UCSD-AML1 (cell line): ENCODE measurements around the gene SGPP2.

Experiments used
- DNase-seq: peaks from one replicate; lab custom pipeline; 2025; ENCODE audit not compliant: unreplicated experiment; lab: John Stamatoyannopoulos, UW

SGPP2 gene

DNA sequence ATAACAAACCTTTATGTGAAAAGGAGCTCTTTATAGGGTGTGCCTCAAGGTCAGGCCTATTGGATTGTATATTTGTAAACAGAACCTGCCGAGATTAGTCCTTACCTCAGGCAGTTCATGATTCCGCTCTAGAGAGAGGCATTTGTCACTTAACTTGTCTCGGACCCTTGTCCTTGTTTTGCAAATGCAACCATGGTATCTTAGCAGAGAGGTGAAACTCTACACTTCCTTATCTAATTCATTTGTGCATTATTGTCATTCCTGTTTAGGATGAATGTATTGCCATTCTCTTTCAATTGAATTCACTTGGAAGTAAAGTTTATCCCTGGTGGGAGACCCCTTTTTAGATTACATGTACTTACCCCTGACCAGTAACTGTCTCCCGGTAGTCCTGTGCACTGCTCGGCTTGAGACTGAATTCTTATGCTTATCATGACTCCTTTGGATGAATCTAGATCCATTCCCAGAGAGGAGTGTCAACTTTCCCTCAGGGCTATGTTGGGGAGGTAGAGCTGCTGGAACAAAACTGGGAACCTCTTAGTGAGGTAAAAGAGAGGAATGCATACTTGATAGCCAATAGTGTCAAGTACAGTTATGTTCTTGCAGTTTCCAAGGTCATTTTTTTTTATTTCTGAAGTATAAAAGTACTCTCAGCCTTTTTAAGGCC is 46.6 kb downstream of the SGPP2 start:
- DNase-seq, result no peak

DNA sequence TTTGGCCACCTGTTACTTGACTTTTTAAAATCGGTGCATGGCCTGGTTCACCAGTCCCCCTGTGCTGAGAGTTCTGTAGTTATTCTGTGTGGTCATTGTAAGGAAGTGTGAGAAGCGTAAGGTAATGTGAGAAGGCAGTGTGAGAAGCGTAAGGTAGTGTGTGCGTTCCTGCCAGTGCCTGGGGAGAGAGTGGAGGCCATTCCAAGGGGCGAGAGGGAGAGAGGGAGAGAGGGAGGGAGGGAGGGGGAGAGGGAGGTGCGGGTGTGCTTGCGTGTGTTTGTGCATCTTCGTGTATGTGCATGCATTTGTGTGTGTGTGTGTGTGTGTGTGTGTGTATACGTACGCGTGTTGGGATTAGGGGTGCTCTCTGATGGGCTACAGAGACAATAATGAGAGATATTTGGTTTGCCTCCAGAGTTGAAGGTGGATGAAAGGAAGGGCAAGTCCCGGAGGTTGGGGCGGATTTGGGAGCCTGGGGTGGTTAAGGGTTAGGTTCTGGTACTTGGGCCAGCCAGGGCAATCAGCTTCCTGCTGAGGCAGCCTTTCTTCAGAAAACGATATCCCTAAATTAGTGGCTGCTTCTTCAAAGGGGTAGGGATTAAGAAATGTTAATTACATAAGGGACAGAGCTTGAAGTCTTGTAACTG is 53.7 kb downstream of the SGPP2 start:
- no peak for DNase-seq

DNA sequence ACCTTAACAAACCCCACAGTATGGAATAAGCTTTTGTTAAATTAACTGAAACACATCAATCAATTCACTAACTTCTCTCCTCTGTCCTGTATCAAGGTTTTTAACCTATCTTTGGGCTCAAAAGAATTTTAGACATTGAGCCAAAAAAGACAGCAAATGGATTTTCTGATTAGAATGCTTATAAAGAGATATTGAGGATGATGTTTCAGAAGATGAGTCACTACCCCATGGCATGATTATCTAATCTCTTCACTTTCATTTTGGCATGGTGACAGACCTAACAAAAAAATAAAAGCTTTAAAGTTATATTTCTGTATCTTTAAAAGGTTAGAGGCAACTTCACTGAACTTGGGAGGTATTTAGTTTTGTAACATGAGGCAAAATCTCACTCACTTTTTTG is 55.5 kb downstream of the SGPP2 start:
- DNase-seq, result no peak

DNA sequence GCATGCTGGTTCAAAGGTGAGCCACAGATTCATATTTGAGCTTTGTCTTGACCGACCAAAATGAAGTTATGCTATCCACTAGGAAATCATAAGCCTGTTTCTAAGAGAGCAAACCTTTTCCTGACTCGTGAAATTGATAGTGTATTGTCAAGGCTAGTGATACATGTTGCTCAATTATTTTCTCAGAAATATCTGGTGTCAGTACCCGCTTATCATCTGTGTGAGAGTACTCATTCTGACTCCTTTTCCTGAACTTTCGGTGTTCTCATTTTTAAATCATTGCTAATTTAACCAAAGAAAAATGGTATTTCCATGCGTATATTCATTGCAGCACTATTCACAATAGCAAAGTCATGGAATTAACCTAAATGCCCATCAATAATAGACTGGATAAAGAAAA is 56.2 kb downstream of the SGPP2 start:
- no peak for DNase-seq

DNA sequence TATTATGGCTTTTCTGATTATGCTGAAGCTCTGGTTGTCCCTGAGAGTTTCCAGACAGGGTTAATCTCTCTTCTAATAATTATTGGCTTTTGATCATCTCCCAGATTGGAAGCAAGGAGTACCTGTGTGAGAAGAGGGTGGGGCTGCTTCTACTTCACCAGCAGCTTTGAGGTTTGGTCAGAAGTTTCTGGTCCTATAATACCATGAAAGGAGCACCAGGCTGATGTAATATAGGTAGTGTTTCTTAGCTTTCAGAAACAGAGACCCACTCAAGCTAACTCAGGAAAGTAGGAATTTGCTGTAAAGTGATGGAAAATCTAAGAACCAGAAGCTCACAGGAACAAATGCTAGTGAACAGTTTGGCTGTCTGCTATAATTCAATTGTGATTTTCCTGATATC is 57.6 kb downstream of the SGPP2 start:
- no peak for DNase-seq

DNA sequence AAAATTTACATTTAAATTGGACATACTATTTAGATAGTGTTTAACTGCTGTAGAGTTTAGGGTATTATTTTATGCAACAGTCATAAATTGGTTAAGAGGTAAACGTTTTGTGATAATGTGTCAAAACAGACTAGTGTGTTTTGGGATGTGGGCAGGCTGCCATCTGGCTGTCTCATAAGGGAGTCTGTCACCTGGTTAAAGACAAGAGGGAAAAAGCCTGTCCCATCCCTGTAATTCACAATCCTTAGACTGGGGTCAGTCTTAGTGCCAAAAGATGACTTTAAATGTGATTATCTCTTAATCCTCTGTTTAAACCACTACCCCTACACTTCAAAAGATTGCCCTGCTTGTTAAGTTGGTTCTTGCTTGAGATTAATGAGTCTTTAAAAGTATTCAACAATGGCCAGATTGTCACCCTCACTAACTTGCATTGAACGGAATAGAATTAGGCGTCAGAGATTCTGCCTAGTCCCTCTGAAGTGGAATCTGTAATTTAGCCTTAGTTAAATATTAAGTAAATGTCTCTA is 59.2 kb downstream of the SGPP2 start:
- no peak for DNase-seq

DNA sequence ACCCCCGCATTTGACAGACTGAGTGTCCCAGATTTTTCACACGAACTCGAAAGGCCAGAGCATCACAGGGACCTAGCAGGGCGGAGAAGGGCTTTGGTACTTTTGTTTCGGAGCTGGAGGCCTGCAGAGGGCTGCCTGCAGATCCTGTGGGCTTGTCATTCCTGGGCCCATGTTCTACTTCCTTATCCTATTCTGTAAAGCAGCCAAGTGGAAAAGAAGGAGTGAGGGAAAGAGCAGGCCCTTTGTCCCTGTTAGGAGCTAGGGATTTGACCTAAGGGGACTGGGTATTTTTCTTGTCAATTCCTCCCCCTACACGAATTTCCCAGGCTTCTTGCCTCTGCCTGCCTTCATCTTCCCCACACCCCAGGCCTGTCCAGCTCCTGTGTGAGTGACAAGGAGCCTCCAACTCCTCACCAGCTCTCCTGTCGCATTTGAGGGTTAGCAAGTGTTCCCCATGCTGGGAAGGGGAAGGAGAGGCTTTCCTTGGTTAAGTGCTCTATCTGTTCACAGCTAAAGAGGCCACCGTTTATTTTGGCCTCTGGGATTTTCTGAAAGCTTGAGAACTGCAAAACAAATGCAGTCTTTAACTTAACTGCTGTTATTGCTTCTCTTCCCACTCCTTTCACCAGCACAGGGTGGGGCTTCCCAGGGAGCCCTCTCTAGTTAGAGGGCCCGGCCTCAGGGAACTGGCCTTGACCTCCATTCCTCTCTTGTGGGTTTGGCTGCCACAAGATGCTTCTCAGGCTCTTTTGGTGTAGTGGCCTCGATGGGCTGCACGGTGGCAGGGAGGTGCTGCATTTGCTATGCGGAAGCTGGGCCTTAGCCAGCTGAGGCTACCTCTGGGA is 61.2 kb downstream of the SGPP2 start:
- no peak for DNase-seq

DNA sequence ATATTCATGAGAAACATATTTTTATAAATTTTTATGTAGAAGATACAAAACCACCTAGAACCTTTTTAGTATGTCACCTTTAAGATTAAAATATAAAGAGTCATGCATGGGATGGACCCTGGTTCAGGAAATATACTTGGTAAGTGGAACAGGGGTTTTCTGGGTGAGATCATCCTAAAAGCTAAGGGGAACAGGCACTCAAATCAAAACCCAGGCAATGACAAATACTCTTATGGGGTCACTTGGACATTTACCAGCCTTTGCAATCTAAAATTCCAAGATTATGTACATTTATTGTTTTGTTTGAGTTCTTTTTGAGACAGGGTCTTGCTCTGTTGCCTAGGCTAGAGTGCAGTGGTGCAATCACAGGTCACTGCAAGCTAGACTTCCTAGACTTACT is 65.8 kb downstream of the SGPP2 start:
- DNase-seq, result no peak

DNA sequence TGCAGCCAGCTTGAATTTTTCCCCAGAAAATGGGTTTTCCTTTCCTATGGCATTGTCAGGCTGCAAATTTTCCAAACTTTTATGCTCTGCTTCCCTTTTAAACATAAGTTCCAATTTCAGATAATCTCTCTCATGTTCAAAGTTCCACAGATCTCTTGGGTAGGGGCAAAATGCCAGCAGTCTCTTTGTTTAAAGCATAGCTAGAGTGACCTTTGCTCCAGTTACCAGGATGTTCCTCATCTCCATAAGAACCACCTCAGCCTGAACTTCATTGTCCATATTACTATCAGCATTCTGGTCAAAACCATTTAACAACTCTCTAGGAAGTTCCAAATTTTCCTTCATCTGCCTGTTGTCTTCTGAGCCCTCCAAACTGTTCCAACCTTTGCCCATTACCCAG is 68.3 kb downstream of the SGPP2 start:
- DNase-seq, result no peak

DNA sequence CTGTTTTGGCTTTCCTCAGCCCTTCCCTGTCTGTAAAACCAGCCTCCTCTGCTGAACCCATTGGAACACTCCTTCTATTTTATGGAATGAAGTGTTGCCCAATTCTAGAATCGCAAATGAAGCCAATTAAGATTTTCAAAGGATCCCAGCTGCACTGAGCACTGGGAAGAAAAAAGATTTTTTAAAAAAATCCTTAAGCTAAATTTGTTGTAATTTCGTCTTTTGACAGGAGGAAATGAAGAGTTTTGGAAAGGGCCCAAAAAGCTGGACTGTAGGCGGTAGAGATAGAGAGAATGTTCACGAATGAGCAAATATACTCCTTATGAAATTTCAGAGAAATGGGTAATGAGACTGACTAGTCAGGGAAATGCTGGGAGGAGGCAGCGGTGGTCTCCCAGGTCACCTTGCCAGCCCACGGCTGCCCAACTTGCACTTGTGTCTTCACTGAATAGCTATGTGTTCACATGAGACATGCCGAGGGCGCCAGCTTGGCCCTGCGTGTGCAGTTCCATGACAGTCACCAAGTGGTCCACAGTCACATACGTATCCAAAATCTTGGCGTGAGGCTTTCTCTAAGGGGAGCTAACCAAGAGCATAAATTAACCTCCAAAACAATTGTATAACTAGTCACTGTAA is 69.9 kb downstream of the SGPP2 start:
- DNase-seq, result no peak

DNA sequence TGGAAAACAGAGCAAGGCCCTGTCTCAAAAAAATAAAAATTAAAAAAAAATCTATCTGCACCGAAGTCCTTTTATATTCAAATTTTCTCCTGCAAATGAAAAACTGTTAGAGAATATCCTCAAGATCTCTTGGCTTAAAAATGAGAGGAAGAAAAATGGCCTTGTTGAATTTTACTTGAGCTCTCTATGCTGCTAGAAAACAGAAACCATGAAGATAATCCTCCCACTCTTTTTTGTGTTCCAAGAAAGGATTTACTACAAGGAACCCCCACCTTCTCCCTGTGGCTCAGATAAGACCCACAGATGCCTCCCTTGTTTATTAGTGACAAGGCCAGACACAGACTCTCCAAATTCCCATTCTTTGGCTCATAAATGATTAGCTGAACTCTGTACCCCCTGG is 71.0 kb downstream of the SGPP2 start:
- no peak for DNase-seq

DNA sequence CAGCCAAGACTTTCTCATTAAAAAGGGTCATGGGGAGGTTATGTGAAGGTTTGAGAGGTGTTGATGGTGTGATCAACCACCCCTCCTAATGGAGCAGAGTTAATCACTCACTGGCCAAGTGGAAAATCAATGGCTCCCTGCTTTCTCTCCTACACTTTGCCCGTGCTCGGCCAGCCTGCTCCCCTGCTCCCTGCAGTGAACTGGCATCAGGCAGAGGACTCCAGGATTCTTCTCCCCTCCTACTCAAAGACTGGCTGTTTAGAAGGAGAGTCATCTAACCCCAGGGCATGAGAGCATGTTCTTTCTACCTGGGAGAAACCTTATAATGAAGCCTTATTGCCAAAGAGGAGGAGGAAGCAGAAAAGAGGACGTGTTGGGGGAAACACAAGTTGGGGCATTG is 74.9 kb downstream of the SGPP2 start:
- DNase-seq, result no peak

DNA sequence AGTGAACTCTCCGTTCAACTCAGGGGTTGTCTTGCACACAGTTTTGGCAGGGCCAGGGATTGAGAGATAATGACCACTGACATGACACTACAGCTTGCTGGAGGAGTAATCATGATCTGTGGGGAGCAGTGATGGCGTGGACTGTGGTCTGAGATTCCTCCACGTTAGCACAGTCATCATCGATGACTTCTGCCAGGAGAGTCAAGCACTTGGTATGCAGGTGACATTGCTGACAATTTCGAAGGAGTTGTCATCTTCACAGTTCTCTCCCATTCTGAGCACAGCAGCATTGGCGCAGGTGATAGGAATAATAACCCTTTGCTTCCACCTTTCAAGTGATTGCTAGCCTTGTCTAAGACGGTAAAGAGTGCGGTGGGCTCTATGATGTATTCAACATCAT is 79.8 kb downstream of the SGPP2 start:
- no peak for DNase-seq

DNA sequence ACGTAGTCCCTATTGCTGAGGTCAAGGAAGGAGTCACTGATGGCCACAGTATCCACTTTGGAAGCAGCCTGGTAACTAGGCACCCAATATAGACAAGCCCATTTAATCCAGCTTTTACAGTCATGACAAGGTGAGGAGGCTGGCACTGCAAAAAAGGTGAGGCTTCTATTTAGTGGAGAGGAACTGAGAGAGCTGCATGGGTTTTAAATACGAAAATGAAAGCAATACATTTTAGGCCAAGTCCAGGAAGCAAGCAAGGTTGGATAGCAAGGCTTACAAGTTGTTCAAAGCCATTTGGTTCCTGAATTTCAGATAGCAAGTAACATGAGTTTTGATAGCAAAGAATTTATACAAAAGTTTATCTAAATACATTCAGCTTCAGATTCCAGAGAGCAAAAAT is 80.4 kb downstream of the SGPP2 start:
- no peak for DNase-seq

DNA sequence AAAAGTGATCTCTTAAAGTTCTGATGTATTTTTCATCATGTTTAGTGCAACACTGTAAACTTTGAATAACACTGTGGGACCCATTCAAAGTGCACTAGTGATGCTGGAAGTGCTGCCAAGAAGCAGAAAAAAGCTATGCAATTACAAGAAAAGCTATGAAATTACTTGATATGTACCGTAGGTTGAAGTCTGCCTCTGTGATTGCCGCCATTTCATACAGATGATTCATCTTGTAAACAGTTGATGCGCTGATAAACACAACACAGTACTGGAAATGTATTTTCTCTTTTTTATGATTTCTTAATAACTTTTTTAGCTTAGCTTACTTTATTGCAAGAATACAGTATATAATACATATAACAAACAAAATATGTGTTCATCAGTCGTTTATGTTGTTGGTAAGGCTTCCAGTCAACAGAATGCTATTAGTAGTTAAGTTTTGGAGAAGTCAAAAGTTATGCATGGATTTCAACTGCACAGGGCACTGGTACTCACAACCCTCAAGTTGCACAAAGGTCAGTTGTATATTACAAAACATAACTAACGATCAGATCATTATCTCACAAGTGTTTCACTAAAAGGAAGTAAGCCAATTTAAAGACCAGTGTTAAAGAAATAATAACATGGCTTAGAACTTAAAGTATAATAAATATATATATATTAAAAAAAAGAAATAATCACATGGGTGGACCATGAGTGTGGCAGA is 82.0 kb downstream of the SGPP2 start:
- no peak for DNase-seq

DNA sequence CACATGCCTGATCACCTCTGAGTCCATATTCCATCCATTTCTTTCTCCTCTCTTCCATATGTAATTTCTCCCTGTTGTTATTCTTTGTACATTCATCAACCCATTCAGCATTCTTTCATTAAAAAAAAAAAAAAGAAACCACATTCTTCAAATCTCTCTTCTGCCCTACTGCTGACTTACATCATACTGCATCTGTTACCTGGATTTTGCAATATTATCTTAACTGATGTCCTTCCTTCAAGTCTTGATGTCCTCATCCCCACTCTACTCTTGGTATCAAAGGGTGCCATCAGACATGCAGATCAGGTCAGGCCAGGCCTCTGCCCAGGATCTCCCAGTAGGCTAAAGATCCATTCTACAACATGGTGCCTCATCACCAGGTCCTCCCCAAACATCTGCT is 90.6 kb downstream of the SGPP2 start:
- DNase-seq, result no peak

DNA sequence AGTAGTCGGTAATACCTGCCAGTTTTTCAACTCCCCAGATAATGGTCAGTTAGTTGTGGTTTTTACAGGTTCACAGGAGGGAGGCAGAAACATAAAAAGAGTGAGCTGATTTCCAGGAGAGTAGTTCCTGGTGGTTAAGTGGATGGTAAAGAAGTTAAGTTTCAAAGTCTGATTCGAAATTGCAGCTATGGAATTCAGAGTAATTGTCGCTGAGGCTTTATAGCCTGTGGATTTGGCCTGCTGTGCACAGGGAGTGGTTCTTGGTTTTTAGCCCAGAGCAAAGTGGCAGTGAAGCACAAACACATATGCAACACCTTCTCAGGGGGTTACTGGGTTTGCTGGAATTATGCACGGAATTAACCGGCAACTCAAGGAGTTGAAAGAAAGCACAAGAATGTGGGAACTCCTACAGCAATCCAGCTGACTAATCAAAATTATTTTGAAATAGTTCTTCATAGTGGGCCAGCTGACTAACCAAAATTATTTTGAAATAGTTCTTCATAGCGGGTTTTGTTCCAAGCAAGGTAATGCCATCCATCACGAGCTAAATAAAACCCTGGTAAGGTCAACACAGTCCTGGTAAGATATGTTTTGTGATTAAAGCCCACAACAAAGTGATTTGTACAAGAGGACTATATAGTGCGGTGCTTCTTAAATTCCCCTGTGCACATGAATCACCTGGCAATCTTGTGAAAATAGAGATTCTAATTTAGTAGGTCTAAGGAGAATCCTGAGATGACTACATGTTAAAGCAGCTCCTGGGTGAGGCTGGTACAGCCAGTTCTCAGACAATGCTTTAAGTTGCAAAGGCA is 94.4 kb downstream of the SGPP2 start:
- DNase-seq, result no peak

DNA sequence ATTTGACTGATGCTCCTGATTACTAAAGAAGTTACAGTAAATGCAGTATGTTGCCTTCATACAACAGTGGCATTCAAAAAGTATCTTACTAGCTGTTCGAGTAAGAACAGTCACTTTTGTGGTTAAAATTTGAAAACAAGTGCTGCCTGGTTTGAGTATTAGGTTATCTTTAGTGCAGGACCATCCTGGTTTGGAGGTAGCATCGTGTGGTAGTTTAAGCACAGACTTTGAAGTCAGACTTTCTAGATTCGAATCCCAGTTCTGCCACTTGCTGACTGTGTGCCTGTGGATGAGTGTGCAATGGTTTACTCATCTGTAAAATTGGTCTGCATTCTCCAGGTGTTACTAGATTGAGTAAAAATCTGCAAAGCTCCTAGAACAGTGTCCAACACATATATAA is 96.8 kb downstream of the SGPP2 start:
- no peak for DNase-seq

DNA sequence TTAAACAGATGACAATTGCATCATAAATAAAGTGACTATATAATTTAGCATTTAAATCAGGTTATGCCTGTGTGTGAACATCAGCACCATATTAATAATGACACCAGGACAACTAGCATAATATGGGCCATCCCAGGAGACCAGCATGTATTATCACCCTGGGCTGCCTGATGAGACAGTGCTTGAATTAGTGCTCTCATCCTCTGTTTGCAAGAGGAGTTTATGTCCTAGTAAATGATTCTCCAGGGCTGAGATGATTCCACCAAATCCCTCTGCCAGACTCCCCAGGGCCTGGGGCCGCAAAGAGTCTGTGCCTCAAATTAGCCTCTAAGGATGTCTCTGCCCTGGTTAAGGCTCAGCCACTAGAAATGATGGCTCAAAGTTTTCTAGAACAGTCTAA is 97.7 kb downstream of the SGPP2 start:
- no peak for DNase-seq
